IMR-90 (cell line): Measurements from ENCODE around the gene PLPP3. TPM values are rescaled to one million over a fixed set of nuclear protein-coding genes. Genes with fewer than 3 reads are reported as not detected.

Experiments used
- ATAC-seq: fragments of 200-7000 bp; cut with Tn5 transposase; 2 replicates; pipeline ENCODE4 v1.9.1; 2020; ENCODE audit warnings: low read depth, mild to moderate bottlenecking, moderate library complexity
- BruUV-seq: library from RNA; stranded (reverse); fragments of 400-500 nt; replicated peaks from 2 replicates; lab custom pipeline; 2021; lab: Mats Ljungman, UMichigan
- CTCF ChIA-PET: fragments of 300-600 bp; formaldehyde crosslinking; extraction: SDS; loops from one replicate; lab custom pipeline; 2021; ENCODE audit warnings: antibody characterized with exemption; lab: Yijun Ruan, JAX
- POLR2A ChIA-PET: fragments of 300-600 bp; sonication (Branson Sonifier 250); formaldehyde crosslinking; loops from one replicate; lab custom pipeline; 2022; ENCODE audit warnings: antibody characterized with exemption; ENCODE audit not compliant: unreplicated experiment; lab: Charles Lee
- DNase-seq: peaks from one replicate; pipeline ENCODE4 v3.0.0; 2013
- H2AFZ ChIP-seq: replicated peaks from 2 replicates; pipeline ENCODE3; 2013; ENCODE audit warnings: low read length, mild to moderate bottlenecking; ENCODE audit not compliant: poor library complexity
- H2AK5ac ChIP-seq: 2 replicates; pipeline ENCODE4 v1.6.1; 2013; ENCODE audit warnings: low read depth, low read length, inconsistent platforms
- H2AK9ac ChIP-seq: replicated peaks from 2 replicates; pipeline ENCODE3; 2013; ENCODE audit warnings: mild to moderate bottlenecking, low read depth, low read length, moderate library complexity; ENCODE audit not compliant: poor library complexity
- H2BK120ac ChIP-seq: 2 replicates; pipeline ENCODE4 v1.6.1; 2013; ENCODE audit warnings: low read depth, low read length, inconsistent platforms
- H2BK15ac ChIP-seq: 3 replicates; pipeline ENCODE4 v1.6.1; 2013; ENCODE audit warnings: low read depth, low read length, inconsistent platforms
- H2BK20ac ChIP-seq: 2 replicates; pipeline ENCODE4 v1.6.1; 2013; ENCODE audit warnings: low read depth, mild to moderate bottlenecking, inconsistent platforms, low read length, moderate library complexity
- H2BK5ac ChIP-seq: 2 replicates; pipeline ENCODE4 v1.6.1; 2013; ENCODE audit warnings: mild to moderate bottlenecking, low read depth, low read length, inconsistent platforms; ENCODE audit not compliant: poor library complexity, severe bottlenecking
- H3K14ac ChIP-seq: replicated peaks from 2 replicates; pipeline ENCODE4 v1.6.1; 2013; ENCODE audit warnings: low read depth, low read length, inconsistent platforms
- H3K18ac ChIP-seq: 2 replicates; pipeline ENCODE4 v1.6.1; 2013; ENCODE audit warnings: low read depth, low read length, control low read depth
- H3K23ac ChIP-seq: 2 replicates; pipeline ENCODE4 v1.6.1; 2013; ENCODE audit warnings: low read depth, low read length, inconsistent platforms
- H3K27ac ChIP-seq: 2 replicates; pipeline ENCODE4 v1.5.1; 2013; ENCODE audit warnings: mild to moderate bottlenecking, control low read depth, low read length; ENCODE audit not compliant: insufficient read depth
- H3K27me3 ChIP-seq: 2 replicates; pipeline ENCODE4 v1.6.1; 2013; ENCODE audit warnings: low read length; ENCODE audit not compliant: control insufficient read depth, insufficient read depth
- H3K36me3 ChIP-seq: 2 replicates; pipeline ENCODE4 v1.6.1; 2013; ENCODE audit warnings: low read length, mixed read lengths; ENCODE audit not compliant: control insufficient read depth, insufficient read depth
- H3K4ac ChIP-seq: 2 replicates; pipeline ENCODE4 v1.6.1; 2013; ENCODE audit warnings: low read depth, low read length, inconsistent platforms
- H3K4me1 ChIP-seq: 2 replicates; pipeline ENCODE4 v1.6.1; 2013; ENCODE audit warnings: low read length, mixed read lengths; ENCODE audit not compliant: control insufficient read depth, insufficient read depth
- H3K4me2 ChIP-seq: 2 replicates; pipeline ENCODE4 v1.6.1; 2013; ENCODE audit warnings: low read depth, mild to moderate bottlenecking, control low read depth, low read length, moderate library complexity
- H3K4me3 ChIP-seq: 2 replicates; pipeline ENCODE4 v1.5.1; 2013; ENCODE audit warnings: low read depth, mild to moderate bottlenecking, control low read depth, low read length, moderate library complexity; ENCODE audit not compliant: insufficient read depth
- H3K56ac ChIP-seq: 2 replicates; pipeline ENCODE4 v1.6.1; 2013; ENCODE audit warnings: low read length, inconsistent platforms; ENCODE audit not compliant: insufficient read depth; ENCODE audit errors: extremely low read depth
- H3K79me1 ChIP-seq, 2 experiments: 2 replicates each; pipeline ENCODE4 v1.6.1; 2013; ENCODE audit warnings: low read length in 2 of 2, inconsistent platforms in 1 of 2, low read depth in 1 of 2
- H3K9ac ChIP-seq: 2 replicates; pipeline ENCODE4 v1.6.1; 2013; ENCODE audit warnings: low read depth, low read length, control low read depth
- H3K9me1 ChIP-seq: 2 replicates; pipeline ENCODE4 v1.6.1; 2013; ENCODE audit warnings: low read length, inconsistent platforms; ENCODE audit not compliant: insufficient read depth
- H3K9me3 ChIP-seq: 2 replicates; pipeline ENCODE4 v1.6.1; 2013; ENCODE audit warnings: low read length; ENCODE audit not compliant: control insufficient read depth, insufficient read depth
- H4K20me1 ChIP-seq: 2 replicates; pipeline ENCODE4 v1.6.1; 2013; ENCODE audit warnings: low read length, inconsistent platforms; ENCODE audit not compliant: insufficient read depth
- H4K5ac ChIP-seq: 2 replicates; pipeline ENCODE4 v1.6.1; 2013; ENCODE audit warnings: mild to moderate bottlenecking, low read depth, low read length, control low read depth
- H4K8ac ChIP-seq, 2 experiments: 2 replicates each; pipeline ENCODE4 v1.6.1; 2013; ENCODE audit warnings: low read depth in 2 of 2, low read length in 2 of 2, control low read depth in 1 of 2, inconsistent platforms in 1 of 2
- H4K91ac ChIP-seq: 2 replicates; pipeline ENCODE4 v1.6.1; 2013; ENCODE audit warnings: low read depth, low read length, inconsistent platforms; ENCODE audit not compliant: insufficient read depth
- CHD1 ChIP-seq: IDR thresholded peaks from 2 replicates; pipeline ENCODE4 v1.6.1; 2012; ENCODE audit warnings: low read depth, low read length, improper control_type of control experiment
- MAFK ChIP-seq: IDR thresholded peaks from 2 replicates; pipeline ENCODE4 v1.6.1; 2012; ENCODE audit warnings: low read depth, low read length, improper control_type of control experiment
- NFE2L2 ChIP-seq: fragments of 150-350 bp; IDR thresholded peaks from 2 replicates; pipeline ENCODE4 v1.6.1; 2016; ENCODE audit warnings: low read depth, mild to moderate bottlenecking, low read length
- POLR2A ChIP-seq: IDR thresholded peaks from 2 replicates; pipeline ENCODE4 v1.6.1; 2012; ENCODE audit warnings: mild to moderate bottlenecking, low read depth, low read length
- RCOR1 ChIP-seq: IDR thresholded peaks from 2 replicates; pipeline ENCODE4 v1.6.1; 2012; ENCODE audit warnings: mild to moderate bottlenecking, low read length, improper control_type of control experiment; ENCODE audit not compliant: insufficient replicate concordance
- RFX5 ChIP-seq: IDR thresholded peaks from 2 replicates; pipeline ENCODE4 v1.8.0; 2012; ENCODE audit warnings: low read depth, mild to moderate bottlenecking, low read length, moderate library complexity
- SMC3 ChIP-seq: fragments of 150-350 bp; IDR thresholded peaks from 2 replicates; pipeline ENCODE4 v1.6.1; 2016; ENCODE audit warnings: low read depth, mild to moderate bottlenecking, antibody characterized with exemption, low read length, moderate library complexity
- WGBS, 2 experiments: methylation state at CpG; one replicate each; pipeline versions ENCODE4 v1.1.5 to v1.1.7; 2013; ENCODE audit warnings: missing lambda C conversion rate in 2 of 2; ENCODE audit not compliant: insufficient read length in 1 of 2; ENCODE audit errors: extremely low coverage in 2 of 2; 5-methylcytosine and 5-hydroxymethylcytosine counted together
- dilution Hi-C: fragments of 300-500 bp; cut with HindIII; formaldehyde crosslinking; loops from one replicate; pipeline ENCODE4 v1.14.3; 2018; ENCODE audit warnings: low sequenced_read_pairs; ENCODE audit not compliant: unreplicated experiment
- in situ Hi-C: fragments of 300-500 bp; cut with MboI; formaldehyde crosslinking; loops from 3 replicates; pipeline ENCODE4 v1.14.3; 2019; ENCODE audit warnings: low sequenced_read_pairs, inconsistent platforms, mixed read lengths
- intact Hi-C: fragments of 100-400 bp; cut with micrococcal nuclease; formaldehyde crosslinking; loops from 2 replicates; pipeline ENCODE4 v1.10.0; 2022
- polyA plus RNA-seq, 3 experiments: library from polyadenylated mRNA; depleted of rRNA; stranded (reverse); fragments of >200 nt; gene quantifications; 2 replicates each; pipeline ENCODE4 v1.2.3, GENCODE V29; 2012; ENCODE audit warnings: low replicate concordance in 1 of 3
- total RNA-seq: library from RNA; depleted of rRNA; stranded (reverse); fragments of >200 nt; gene quantifications from 2 replicates; pipeline ENCODE4 v1.2.3, GENCODE V29; 2012
- TF ChIP-seq, protein P1 (sequence below): fragments of 150-350 bp; IDR thresholded peaks from 2 replicates; pipeline ENCODE4 v1.6.1; 2017; ENCODE audit warnings: mild to moderate bottlenecking, antibody characterized with exemption, low read length, low read depth
- TF ChIP-seq, protein P2 (sequence below): conservative IDR thresholded peaks from 2 replicates; pipeline ENCODE4 v1.5.1; 2012; ENCODE audit warnings: mild to moderate bottlenecking, low read depth, low read length, improper control_type of control experiment

PLPP3 gene
- total and polyA plus RNA-seq, 2 of the 4 experiments (the other 2 are of a cell fraction) = 49.9 to 56.6 TPM

DNA sequence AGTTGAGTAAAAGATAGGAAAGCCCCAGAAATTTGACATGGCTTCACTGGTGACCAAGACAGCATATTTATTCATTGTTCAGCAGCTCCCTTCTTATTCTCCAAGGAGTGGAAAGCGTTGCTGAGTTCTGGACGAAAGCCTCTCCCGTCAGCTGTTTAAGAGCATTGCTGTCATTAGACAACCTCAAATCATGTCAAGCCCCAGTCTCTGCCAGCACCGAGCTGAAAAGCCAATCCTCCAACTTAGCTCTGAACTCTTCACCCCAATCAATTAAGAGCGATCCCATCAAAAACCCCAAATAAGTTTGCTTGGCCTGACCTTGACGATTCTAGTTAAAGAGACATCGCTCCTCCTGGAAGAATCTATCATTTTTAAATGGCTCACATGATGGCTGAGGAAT is 110.8 kb downstream of the PLPP3 start:
- POLR2A ChIA-PET = no interaction called here
- H3K4ac ChIP-seq = no peak overlapping the region
- no peaks in the 10 kb centered on the region for H4K20me1 ChIP-seq
- H3K9ac ChIP-seq = no peak overlapping the region
- H2BK120ac ChIP-seq = no peak overlapping the region
- no peak overlapping the region for H2BK20ac ChIP-seq
- 77% methylated on average over 3 of the region's 7 CpGs; no CpG with 5 or more reads in 1 of the 2 experiments for WGBS, 2 experiments
- no peak overlapping the region for H3K14ac ChIP-seq
- no peak overlapping the region for H2BK15ac ChIP-seq
- H2AK9ac ChIP-seq = no peak overlapping the region
- H2AK5ac ChIP-seq = no peak overlapping the region
- DNase-seq (no peak), ATAC-seq (no peak)
- H3K27me3 ChIP-seq = no peaks in the 10 kb centered on the region; the same call in 1 of the 2 replicates
- no peaks in the 10 kb centered on the region for H3K9me3 ChIP-seq
- H3K79me1 ChIP-seq = no peaks in the 10 kb centered on the region
- no peaks in the 10 kb centered on the region for H3K36me3 ChIP-seq
- H4K8ac ChIP-seq = no peak overlapping the region
- H4K5ac ChIP-seq = no peak overlapping the region
- no peak overlapping the region for H3K18ac ChIP-seq
- H3K27ac ChIP-seq = no peak overlapping the region
- no peak overlapping the region for H3K23ac ChIP-seq
- dilution Hi-C loops (no loop called here), intact Hi-C loops (no loop called here), in situ Hi-C loops (no loop called here)
- no peak overlapping the region for H2BK5ac ChIP-seq
- H2AFZ ChIP-seq = no peak overlapping the region
- no peaks in the 10 kb centered on the region for H3K9me1 ChIP-seq
- H4K91ac ChIP-seq = no peak overlapping the region
- H3K4me3 ChIP-seq = no peak overlapping the region
- TF ChIP-seq, protein P1, sequence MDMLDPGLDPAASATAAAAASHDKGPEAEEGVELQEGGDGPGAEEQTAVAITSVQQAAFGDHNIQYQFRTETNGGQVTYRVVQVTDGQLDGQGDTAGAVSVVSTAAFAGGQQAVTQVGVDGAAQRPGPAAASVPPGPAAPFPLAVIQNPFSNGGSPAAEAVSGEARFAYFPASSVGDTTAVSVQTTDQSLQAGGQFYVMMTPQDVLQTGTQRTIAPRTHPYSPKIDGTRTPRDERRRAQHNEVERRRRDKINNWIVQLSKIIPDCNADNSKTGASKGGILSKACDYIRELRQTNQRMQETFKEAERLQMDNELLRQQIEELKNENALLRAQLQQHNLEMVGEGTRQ = no peak
- TF ChIP-seq CHD1 (no peak), SMC3 (no peak), NFE2L2 (no peak), RFX5 (no peak), POLR2A (no peak), MAFK (no peak), RCOR1 (no peak)
- TF ChIP-seq, protein P2, sequence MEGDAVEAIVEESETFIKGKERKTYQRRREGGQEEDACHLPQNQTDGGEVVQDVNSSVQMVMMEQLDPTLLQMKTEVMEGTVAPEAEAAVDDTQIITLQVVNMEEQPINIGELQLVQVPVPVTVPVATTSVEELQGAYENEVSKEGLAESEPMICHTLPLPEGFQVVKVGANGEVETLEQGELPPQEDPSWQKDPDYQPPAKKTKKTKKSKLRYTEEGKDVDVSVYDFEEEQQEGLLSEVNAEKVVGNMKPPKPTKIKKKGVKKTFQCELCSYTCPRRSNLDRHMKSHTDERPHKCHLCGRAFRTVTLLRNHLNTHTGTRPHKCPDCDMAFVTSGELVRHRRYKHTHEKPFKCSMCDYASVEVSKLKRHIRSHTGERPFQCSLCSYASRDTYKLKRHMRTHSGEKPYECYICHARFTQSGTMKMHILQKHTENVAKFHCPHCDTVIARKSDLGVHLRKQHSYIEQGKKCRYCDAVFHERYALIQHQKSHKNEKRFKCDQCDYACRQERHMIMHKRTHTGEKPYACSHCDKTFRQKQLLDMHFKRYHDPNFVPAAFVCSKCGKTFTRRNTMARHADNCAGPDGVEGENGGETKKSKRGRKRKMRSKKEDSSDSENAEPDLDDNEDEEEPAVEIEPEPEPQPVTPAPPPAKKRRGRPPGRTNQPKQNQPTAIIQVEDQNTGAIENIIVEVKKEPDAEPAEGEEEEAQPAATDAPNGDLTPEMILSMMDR = no peak
- CTCF ChIA-PET = no interaction called here
- no peak overlapping the region for H3K56ac ChIP-seq
- H3K4me2 ChIP-seq = no peak overlapping the region
- no peaks in the 10 kb centered on the region for H3K4me1 ChIP-seq
- no TSS peak for BruUV-seq
